ELR (cell line): Measurements from ENCODE around the gene NFIA.

ENCODE experiments used
- DNase-seq: peaks from one replicate; pipeline ENCODE4 v3.0.0-alpha.2; 2015; ENCODE audit warnings: low read depth

Gene NFIA

DNA sequence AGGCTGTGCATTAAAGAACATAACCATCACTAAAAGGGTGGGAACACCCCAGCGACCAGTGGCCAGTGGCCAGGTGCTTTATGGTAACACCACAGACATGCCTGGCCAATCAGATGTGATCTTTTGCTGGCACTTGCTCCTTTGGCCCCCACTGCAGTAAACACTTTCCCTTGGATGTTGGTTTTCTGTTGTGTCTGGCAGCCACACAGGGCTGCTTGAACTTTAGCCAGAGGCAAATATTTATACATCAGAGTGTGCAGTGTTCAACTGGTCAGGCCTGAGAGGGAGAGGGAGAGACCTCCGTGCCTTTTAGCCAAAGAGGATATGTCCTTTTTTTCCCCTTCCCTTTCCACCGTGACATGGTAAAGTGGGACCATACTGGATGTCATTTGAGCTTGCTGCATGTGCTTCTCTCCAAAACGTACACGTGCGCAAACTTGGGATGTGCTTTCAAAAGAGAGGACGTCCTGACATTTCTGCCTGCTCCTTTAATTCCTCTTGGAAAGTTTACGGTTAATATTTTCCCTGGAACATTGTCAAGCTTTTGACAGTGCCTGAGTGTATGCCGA lies 101.2 kb downstream of the NFIA start:
- no peak for DNase-seq

DNA sequence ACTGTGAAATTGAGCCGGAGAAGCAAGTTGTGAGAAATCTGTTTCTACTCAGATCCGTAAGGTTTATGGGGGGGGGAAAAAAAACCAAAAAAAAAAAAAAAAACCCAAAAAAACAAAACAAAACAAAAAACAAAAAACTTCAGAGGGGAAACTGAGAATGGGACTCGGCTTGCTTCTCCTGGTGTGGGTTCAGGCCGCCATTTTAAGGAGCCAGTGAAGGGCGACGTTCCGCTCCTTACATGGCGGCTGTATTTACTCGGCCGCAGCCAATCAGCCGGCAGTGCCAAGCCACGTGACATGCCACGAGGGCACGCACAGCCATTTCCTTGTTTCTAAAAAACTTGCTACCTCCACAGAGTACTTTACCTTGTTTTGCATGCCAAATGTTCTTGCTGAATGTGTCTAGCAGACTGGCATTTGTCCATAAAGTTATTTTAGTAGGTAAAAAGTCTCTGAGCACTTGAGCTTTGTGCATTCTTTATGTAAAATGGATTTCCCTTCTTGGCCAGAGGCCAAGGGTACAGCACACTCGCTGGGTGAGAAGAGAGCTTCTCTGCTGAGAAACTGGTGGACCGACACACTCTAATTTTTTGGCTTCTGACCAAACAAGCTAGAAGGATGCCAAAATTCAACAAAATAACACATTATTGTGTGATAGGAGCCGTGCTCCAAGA lies 101.8 kb downstream of the NFIA start:
- DNase-seq: peak; percentile 43

DNA sequence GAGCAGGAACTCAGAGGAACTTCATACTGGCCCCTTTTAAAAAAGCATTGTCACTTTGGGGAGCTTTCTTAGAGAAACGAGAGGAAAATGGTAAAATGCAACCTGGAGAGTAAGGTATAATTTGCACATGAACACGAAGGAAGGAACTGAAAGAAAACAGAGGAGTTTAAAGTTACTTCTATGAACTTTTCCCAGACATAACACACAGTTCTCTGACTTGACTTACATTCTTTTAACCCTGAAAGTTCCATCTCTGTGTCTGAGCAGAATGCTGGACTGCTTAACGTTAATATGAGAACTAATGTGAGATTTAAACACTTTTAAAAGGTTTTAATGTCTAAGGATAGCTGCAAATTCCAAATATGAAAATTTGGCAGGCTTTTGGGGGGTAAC lies 102.3 kb downstream of the NFIA start:
- DNase-seq: no peak

DNA sequence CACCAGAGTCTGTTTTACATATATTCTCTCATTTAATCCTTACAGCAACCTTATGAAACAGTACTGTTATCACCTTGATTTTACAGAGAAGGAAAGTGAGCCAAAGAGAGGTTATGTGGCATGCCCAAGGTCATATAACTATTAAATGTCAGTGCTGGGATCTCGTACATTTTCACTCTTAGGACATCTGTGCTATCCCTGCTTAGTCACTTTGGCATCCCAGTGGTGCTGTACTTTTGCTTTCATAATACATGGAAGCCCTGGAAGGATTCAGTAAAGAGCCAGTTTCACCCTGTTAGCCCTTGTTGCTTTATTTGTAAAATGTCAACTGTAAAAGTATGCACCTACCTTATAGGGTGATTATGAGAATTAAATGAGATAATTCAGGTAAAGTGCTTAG lies 104.4 kb downstream of the NFIA start:
- no peak for DNase-seq

DNA sequence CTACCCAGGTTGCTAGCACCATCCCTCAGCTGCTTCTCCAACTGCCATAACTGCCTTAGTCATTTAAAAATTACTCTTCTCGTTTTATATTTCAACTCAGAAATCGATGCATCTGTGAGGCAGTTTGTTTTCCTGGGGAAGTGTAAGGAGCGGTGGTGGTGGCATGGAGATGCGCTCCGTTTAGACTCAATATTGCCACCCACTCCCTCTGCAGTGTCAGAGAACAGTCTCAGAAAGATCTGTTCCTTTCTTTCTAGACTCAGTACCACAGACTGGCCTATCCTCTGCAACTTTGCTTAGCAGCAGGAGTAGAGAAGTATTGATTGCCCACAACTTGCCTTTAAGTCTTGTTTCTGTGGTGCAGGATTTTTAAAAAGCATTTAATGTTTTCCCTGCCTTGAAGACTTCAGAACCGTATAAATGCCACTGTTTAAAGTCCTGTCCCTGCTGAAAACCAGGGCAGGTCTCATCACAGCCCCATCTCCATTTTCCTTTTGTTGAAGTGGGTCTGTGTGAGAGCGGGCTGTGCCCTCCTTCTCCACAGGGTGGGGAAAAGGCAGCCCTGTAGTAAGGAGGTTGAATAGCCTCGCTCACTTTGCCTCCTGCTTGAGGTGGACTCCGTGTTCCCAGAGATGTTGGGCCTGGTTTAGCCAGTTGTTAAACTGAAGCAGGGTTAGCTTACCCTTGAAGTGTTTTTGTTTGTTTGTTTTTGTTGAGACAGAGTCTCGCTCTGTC lies 105.2 kb downstream of the NFIA start:
- no peak for DNase-seq

DNA sequence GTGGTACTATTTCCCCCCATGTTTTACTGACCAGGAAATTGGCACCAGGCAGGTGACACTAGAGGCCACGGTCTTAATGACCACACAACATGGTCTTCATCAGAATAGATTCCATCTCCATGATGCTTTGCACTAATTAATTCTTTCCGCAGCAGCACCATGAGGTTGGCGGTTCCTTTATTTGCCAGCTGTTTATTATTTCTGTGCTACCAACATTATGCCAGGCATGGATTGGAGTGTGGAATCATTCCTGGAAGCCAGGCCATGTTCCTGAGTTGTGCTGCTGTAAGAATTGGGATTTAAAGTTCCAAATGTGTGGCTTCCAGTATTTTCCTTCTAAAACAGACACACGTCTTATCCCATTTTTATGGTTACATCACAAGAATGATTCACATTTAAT lies 107.8 kb downstream of the NFIA start:
- no peak for DNase-seq

DNA sequence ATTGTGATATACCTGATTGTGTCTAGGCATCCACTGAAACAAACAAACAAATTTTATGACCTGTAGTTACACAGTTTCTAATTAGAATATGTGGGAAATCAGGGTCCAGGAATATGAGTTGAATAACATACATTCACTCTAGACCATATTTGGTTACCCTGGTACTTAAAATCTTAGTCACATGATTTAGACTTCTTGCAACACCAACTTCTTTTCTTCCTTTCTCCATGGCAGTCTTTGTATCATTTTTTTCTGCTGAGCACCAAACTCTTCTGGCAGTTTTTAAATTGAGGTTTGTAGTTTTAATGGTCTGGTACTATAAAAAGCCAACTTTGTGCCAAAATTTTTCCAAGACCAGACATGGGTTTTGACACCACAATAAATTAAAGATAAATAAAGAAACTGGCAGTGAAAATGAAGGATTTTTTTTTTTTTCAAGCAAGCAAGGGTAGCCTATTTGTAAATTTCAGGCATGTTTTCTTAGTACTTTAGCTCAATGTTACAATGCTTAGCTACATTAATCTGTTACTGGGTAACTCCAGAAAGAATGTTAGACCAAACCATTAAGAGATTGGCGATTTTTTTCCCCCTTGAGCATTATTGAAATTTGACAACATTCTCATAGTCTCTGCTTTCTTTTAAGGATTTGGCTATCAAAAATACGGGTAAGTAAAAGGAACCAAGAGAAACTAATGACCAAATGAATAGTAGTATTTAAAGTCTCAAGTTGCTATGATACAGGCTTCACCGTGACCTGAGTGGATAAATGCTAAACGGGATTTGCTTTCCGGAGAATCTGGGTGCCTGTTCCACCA lies 108.5 kb downstream of the NFIA start:
- DNase-seq: no peak

DNA sequence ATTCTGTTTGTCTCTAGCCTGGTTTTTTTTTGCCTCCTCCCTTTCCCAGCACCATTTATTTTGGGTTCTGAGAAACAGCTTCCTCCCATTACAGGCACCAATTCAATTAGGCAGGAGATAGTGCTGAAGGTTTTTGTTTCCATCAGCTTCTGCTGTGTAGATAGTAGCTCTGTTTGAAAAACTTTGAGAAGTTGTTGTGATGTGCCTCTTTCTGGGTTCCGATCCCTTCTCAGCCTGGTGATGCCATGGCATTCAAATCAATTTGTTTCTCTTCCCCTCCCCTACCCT lies 109.0 kb downstream of the NFIA start:
- no peak for DNase-seq

DNA sequence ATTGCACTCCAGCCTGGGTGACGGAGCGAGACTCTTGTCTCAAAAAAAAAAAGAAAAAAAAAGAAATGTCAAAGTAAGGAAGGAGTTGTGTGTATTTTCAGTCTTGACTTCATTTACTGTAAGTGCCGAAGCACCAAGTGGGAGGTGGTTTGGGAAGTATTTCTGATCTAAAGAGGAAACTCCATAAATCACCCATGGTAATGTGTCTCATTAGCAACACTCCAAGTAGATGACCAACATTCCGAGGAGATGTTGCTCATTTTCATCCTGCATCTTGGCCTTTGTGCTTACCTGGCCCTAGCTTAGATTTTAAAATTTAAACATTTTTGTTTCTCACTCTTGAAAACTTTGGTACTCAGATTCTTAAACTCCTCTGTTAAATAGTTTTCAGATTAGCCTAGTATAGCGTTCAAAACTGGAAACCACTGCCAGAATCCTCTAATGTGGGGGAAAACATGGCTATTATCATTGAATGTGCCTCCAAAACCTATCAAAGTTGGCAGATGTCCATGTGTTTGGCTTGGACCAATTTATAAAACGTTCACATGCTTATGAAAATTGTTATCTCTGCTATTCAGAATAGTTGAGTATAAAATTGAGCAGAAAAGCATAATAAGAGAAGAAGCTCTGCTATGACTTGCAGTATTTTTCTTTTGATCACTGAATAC lies 110.4 kb downstream of the NFIA start:
- DNase-seq: no peak

DNA sequence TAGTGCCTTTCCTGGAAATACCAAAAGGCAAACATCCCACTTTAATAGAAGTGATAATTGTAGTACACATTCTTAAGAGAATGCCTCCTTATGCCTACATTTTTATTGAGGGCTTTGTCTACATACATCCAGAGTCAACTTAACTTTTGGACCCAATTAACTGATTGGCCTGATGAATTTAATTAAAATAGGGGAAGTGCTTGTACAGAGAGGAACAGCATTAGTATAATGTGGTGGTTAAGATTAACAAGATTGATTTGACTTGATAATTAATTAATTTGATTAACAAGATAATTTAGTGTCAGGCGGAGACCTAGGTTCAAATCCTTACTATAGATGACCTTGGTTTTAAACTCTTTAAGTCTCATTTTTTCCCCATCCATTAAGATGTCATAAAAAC lies 111.4 kb downstream of the NFIA start:
- no peak for DNase-seq

DNA sequence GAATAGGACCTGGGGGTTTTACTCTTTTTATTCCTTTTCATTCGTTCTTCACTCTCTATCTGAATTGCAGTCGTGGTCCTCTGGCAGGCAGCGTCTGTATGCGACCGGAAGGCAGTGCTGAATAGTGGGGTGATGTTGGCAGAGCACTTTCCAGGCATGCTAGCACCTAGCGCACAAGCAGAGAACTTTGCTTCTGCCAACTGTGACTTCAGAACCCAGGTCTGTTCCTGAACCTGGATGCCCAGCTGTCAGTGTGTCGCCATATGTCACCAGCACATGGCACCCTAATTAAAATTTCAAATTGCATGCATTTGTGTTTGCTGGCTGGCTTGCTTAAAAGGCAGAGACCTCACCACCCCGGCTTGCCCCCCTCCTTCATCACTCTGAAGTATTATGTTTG lies 116.2 kb downstream of the NFIA start:
- DNase-seq: no peak

DNA sequence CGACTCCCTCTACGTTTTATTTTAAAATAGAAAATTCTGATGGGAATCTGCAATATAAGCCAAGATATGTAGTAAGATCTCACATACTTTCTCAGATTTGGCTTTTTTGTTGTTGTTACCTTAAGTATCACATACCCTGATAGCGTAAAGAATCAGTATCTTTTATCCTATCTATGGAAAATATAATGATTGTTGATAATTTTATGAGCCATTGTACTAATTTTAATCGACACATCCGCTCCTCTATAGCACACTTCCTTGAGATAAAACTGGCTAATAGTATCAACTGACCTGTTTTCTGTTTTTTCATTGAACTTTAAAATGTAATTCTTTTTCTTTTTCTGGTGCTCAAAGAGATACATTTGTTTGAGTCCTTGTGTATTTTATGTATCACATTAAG lies 118.7 kb downstream of the NFIA start:
- DNase-seq: no peak

DNA sequence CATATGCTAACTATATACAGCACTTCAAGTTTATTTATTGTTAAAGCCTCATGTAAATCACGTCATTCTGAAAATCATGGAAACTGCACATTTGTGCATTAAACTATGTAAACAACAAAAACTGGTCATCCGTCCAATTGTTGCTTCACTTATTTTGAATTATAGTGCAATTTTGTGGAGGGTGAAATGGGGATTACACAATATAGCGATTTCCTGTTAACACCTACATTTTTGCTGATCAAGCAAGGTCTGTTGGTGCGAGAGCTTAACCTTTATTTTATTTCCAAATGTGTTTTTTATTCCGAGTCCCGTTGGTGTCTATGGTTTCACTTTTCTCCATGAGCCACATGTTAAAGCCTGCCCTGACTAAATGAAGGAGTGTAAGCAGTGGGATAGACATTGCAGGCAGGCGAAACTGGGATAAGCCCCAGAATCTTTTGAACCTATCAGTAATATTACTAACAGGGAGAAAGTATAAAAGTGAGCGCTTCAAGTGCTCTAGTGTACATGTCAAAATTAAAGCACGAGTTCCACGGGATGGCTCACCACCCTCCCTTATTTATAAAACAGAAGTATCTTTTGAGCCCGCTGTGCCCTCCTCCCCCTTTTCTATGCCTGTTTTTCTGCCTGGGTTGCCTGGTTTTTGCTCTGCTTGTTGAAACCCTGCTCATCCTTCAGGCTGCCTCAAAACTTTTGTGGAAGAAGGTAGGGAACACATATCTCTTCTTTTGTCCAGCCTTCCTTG lies 120.7 kb downstream of the NFIA start:
- DNase-seq: no peak

DNA sequence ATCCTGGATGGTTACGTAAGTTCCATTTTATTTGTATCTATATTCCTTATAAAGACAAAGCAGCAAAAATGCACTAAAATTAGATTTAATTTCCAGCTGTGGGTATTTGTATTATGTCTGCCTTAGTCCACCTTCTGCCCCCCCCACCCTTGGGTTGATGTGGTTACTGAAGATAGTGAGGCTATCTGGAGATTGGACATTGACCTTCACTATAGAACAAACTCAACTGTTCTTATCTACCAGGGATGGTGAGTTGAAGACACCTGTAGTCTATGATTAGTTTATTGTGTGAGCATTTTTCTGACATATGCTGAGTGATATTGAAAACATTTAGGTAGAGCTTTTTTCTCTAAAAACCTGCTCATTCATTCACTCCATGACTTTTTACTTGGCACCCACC lies 122.2 kb downstream of the NFIA start:
- no peak for DNase-seq

DNA sequence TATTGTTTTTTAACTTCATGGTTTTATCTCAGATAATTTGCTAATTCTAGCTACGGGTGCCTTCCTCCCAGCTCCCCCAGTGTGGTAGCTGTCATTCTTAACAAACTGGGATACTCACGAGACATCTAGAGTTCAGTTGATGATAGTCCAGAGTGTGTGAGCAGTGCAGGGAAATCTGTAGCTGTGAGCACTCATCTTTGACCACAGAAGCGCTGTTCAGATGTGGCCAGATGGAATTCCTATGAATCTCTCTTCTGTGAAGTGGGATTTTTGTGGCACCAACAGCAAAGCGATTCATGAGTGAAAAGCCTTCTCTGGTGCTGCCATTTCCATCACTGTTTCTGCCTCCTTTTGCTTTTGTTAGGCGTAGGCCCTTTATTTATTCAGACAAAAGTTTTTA lies 125.1 kb downstream of the NFIA start:
- no peak for DNase-seq

DNA sequence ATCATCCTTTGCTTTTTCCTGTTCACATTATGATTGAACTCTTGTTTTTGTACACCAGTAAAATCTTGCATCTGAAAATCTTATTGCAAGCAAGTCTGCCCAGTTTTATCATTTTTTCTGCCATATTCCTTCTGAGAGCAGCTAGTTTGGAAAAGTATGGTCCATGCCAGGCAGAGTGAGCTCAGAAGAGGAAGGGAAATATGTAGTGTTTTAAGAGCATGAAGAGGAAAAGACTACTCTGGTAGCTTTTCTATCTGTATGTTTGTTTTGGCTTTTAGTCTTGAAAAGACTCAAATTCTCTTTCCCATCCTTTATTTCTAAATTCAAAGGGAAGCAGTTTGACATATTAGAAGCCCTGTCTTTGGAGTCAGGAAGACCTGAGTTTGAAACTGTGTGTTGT lies 125.8 kb downstream of the NFIA start:
- no peak for DNase-seq

DNA sequence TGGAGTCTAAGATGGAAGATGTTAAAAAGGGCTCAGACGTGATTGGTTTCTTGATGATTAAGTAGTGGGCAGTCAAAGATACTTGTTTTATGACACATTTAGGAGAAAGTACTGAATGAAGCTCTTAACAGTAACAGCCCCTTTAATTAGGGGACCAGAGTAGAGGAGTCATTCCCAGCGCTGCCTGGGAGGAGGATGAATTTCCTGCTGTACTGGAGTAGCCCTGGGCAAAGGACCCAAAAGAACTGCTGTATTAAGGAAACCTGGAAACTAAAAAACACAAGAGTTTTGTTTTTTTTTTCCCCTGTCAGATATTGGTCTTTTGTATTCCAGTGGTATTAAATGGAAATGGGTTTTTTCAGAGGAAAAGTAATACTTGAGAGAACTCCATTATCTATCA lies 126.5 kb downstream of the NFIA start:
- DNase-seq: no peak

DNA sequence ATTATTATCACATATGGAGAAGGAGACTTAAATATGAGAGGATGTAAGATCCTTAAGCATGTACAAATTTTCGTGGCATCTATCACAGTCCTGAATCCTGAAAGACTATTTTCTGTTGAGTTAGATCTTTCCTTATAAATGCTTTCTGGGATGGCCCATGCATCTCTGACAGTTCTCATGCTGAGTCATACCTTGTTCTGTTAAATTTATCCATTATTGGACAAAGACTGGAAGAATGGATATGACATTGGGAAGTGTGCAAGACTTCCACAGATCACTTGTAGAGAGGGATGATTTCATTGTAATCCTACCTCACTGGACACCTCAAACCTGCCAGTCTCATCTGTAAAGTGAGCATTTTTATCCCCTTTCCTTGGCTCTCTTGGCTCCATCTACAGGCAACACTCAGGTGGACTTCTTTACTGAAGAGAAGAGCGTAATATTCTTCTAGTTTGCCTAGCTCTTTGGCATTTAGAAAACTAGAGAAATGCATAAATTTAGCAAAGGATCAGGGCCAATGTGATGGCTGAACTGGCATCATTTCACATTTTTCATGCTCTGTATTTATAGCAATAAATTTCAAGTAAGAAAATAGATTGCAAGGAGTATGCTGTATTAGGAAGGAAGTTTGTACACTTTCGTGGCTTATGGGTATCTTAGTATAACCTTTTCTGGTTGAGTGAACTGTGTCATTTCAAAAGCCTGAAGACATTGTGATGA lies 128.2 kb downstream of the NFIA start:
- no peak for DNase-seq

DNA sequence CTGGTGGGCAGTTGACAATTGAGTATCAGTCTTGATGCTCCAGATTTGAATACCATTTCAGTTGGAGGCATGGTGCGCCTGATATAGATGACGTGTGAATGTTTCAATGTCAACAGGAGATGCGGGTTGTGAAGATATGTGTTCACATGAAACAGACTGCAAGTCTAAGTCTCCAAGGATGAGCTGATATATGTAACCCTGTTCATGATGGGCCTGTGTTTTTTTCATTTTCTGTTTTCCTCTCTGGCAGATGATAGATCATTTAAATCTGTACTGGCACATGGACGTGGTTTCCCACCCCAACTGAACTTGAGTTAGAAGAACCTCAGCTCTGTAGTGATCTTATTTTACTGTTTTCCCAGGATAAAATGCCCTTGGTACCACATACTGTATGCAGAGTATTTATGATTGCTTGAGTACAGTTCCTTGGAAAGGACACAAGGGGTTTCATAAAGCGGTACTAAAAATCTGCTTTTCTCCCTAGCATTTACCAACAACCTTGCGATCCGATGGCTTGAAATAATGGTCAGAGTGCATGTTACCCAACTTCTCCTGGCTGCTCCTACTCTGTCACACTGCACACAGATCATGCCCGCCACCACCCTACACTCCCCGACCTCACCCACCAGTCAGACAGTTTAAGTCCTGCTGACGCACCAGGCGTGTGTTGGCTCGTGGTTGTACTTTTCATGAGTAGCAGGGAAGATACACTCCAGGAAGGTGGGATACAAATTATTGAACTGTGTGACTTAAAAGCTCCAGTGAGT lies 131.1 kb downstream of the NFIA start:
- DNase-seq: no peak

DNA sequence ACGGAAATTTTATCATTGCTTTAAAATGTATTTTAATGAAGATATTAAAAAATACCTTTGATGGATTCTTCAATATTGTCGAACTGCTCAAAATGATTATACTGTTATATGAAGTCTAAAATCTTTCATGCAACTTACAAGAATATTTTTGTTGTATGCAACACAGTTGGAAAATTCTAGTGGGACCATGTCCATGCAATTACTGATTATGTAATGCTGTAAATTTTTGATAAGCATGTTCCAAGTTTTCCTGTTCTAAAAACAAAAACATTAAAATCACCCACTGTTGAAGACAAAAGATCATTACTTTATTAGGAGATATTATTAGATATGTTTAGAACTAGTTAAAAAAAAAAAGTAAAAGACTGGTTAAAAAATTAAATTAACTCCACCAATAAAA lies 132.8 kb downstream of the NFIA start:
- DNase-seq: no peak
